ENCODE results near the gene FAM81A. TPM values are rescaled to one million over a fixed set of nuclear protein-coding genes. Genes with fewer than 3 reads are reported as not detected.
"Not testable (repeated sequence)": the region's sequence is repeated elsewhere in the genome, so short reads cannot be mapped to it uniquely, and the experiment has no call there.

Gene FAM81A
- total RNA-seq, 2 experiments from 2014 or later, result 0.64 to 0.79 TPM

DNA sequence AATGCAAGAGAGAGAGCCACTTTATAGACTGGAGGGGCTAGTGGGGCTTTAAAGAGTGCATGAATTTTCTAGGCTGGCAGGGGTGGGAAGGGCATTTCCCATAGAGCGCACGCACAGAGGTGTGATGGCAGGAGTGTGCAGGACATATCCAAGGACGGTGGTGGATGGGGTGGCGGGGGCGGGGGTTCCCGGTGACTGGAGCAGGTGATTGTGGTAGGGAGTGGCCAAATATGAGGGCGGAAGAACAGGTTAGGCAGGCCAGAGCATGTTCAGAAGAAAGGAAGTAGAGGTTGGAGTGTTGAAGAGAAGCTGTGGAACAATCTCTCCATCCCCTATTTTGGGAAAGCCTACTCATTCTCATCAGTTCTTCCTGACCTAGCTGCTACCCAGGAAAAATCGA is 18.1 kb downstream of the FAM81A start:
- H3K36me3 Mint-ChIP-seq (ENCODE audit: low read depth), result no peaks in the 10 kb centered on the region
- no peaks in the 10 kb centered on the region for H3K27me3 Mint-ChIP-seq (ENCODE audit: low read depth)
- intact Hi-C loops (cut with micrococcal nuclease), result no loop called here
- CTCF ChIA-PET, result interaction anchor here (0.5 kb wide), 1 partner anchor 35 kb away, joined by 3 read pairs; no protein-coding TSS in a partner anchor
- DNase-seq, result no peak
- H3K9me3 Mint-ChIP-seq, result no peaks in the 10 kb centered on the region
- H3K27ac Mint-ChIP-seq, result no peak overlapping the region
- H3K4me1 Mint-ChIP-seq (ENCODE audit: low read depth), result no peaks in the 10 kb centered on the region
- H3K4me3 Mint-ChIP-seq, result no peak overlapping the region

DNA sequence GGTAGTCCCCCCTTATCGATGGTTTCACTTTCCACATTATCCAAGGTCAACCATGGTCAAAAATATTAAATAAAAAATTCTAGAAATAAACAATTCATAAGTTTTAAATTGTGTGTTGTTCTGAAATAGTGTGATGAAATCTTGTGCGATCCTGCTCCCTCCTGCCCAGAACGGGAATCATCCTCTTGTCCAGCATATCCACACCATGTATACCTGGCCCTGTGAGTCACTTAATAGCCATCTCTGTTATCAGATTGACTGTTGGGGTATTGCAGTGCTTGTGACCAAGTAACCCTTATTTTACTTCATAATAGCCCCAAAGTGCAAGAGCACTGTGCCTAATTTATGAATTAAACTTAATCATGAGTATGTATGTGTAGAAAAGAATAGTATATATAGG is 19.1 kb downstream of the FAM81A start:
- CTCF ChIA-PET, result no interaction called here
- DNase-seq, result no peak
- no peak overlapping the region for H3K27ac Mint-ChIP-seq
- no peaks in the 10 kb centered on the region for H3K36me3 Mint-ChIP-seq (ENCODE audit: low read depth)
- intact Hi-C loops (cut with micrococcal nuclease), result no loop called here
- H3K4me3 Mint-ChIP-seq, result no peak overlapping the region
- no peaks in the 10 kb centered on the region for H3K27me3 Mint-ChIP-seq (ENCODE audit: low read depth)
- H3K4me1 Mint-ChIP-seq (ENCODE audit: low read depth), result no peaks in the 10 kb centered on the region
- H3K9me3 Mint-ChIP-seq, result peaks cover 3% of the 10 kb centered on the region

DNA sequence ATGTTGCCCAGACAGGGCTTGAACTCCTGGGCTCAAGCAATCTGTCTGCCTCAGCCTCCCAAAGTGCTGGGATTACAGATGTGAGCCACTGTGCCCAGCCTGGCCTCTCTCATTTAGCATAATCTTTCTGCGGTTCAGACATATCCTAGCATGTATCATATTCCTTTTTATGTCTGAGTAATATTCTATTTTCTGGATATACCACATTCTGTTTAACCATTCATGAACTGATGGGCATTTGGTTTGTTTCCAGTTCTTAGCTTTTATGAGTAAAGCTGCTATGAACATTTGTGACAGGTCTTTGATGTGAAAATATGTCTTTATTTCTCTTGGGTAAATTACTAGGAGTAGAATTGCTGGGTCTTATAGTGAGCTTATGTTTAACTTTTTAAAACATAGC is 23.5 kb downstream of the FAM81A start:
- CTCF ChIA-PET, result interaction anchor here (0.6 kb wide), 1 partner anchor 12 kb away, joined by 3 read pairs; no protein-coding TSS in a partner anchor
- Mint-ChIP-seq H3K4me1 (ENCODE audit: low read depth) (no peaks in the 10 kb centered on the region), H3K27me3 (ENCODE audit: low read depth) (peaks cover 3% of the 10 kb centered on the region), H3K9me3 (peaks cover 7% of the 10 kb centered on the region), H3K36me3 (ENCODE audit: low read depth) (no peaks in the 10 kb centered on the region), H3K4me3 (no peak overlapping the region), H3K27ac (no peak overlapping the region)
- intact Hi-C loops (cut with micrococcal nuclease), result no loop called here
- no peak for DNase-seq

DNA sequence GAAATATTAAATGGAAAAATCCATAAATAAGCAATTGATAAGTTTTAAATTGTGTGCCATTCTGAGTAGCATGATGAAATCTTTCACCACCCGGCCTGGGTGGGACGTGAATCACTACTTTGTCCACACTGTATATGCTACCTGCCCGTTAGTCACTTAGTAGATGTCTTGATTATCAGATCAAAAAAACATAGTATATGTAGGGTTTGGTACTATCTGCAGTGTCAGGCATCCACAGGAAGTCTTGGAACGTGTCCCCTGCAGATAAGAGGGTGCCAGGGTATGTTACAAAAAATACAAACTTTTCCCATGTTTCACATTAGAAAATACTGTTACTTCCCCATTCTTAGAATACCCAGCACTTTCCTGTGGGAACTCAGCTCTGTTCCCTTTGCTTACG is 35.2 kb downstream of the FAM81A start:
- intact Hi-C loops (cut with micrococcal nuclease), result no loop called here
- Mint-ChIP-seq H3K27ac (no peak overlapping the region), H3K4me3 (no peak overlapping the region), H3K36me3 (ENCODE audit: low read depth) (no peaks in the 10 kb centered on the region), H3K27me3 (ENCODE audit: low read depth) (peaks cover 2% of the 10 kb centered on the region), H3K9me3 (no peaks in the 10 kb centered on the region), H3K4me1 (ENCODE audit: low read depth) (no peaks in the 10 kb centered on the region)
- CTCF ChIA-PET, result no interaction called here
- no peak for DNase-seq

DNA sequence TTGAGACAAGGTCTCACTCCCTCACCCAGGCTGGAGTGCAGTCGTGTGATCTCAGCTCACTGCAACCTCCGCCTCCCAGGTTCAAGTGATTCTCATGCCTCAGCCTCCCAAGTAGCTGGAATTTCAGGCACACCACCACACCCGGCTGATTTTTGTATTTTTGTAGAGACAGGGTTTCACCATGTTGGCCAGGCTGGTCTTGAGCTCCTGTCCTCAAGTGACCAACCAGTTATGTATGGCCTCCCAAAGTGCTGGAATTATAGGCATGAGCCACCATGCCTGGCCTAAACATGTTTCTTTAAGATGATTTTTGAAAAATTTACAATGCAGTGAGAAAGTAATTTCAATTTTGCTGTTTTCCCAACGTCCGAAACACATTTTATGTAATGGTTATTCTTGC is 37.2 kb downstream of the FAM81A start:
- H3K4me1 Mint-ChIP-seq (ENCODE audit: low read depth); CTCF ChIA-PET; H3K27me3 Mint-ChIP-seq (ENCODE audit: low read depth); DNase-seq; H3K27ac Mint-ChIP-seq; H3K9me3 Mint-ChIP-seq; H3K36me3 Mint-ChIP-seq (ENCODE audit: low read depth); H3K4me3 Mint-ChIP-seq; intact Hi-C loops (cut with micrococcal nuclease): not testable (repeated sequence)

GRCh38 chr15:59484399-59484798 is 46.4 kb downstream of the FAM81A start:
- no peaks in the 10 kb centered on the region for H3K36me3 Mint-ChIP-seq (ENCODE audit: low read depth)
- no peak overlapping the region for H3K27ac Mint-ChIP-seq
- intact Hi-C loops (cut with micrococcal nuclease), result no loop called here
- H3K27me3 Mint-ChIP-seq (ENCODE audit: low read depth), result peaks cover 2% of the 10 kb centered on the region
- CTCF ChIA-PET, result no interaction called here
- no peak overlapping the region for H3K4me3 Mint-ChIP-seq
- DNase-seq, result no peak
- no peaks in the 10 kb centered on the region for H3K4me1 Mint-ChIP-seq (ENCODE audit: low read depth)
- H3K9me3 Mint-ChIP-seq, result peaks cover under 1% of the 10 kb centered on the region

- peaks cover 2% of the 10 kb centered on the region for H3K9me3 Mint-ChIP-seq
- H3K27me3 Mint-ChIP-seq (ENCODE audit: low read depth), result no peaks in the 10 kb centered on the region
- H3K27ac Mint-ChIP-seq, result no peak overlapping the region
- H3K4me1 Mint-ChIP-seq (ENCODE audit: low read depth), result no peaks in the 10 kb centered on the region
- no peaks in the 10 kb centered on the region for H3K36me3 Mint-ChIP-seq (ENCODE audit: low read depth)
- no peak overlapping the region for H3K4me3 Mint-ChIP-seq
- DNase-seq, result no peak
- CTCF ChIA-PET, result no interaction called here
- intact Hi-C loops (cut with micrococcal nuclease), result no loop called here
These were observed 47.0 kb downstream of the FAM81A start for GRCh38 chr15:59485036-59485435.

DNA sequence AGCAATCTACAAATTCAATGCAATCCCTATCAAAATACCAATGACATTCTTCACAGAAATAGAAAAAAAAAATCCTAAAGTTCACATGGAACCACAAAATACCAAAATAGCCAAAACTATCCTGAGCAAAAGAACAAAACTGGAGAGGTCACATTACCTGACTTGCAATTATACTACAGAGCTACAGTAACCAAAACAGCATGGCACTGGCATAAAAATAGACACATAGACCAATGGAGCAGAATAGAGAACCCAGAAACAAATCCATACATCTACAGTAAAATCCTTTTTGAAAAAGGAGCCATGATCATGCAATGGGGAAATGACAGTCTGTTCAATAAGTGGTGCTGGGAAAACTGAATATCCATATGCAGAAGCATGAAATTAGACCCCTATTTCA is 51.5 kb downstream of the FAM81A start:
- DNase-seq; intact Hi-C loops (cut with micrococcal nuclease); H3K4me3 Mint-ChIP-seq; H3K36me3 Mint-ChIP-seq (ENCODE audit: low read depth); H3K4me1 Mint-ChIP-seq (ENCODE audit: low read depth); H3K27me3 Mint-ChIP-seq (ENCODE audit: low read depth); H3K9me3 Mint-ChIP-seq; H3K27ac Mint-ChIP-seq: not testable (repeated sequence)
- CTCF ChIA-PET, result interaction anchor here (0.6 kb wide), 2 partner anchors 189 to 260 kb away, joined by 3 read pairs; no protein-coding TSS in a partner anchor

DNA sequence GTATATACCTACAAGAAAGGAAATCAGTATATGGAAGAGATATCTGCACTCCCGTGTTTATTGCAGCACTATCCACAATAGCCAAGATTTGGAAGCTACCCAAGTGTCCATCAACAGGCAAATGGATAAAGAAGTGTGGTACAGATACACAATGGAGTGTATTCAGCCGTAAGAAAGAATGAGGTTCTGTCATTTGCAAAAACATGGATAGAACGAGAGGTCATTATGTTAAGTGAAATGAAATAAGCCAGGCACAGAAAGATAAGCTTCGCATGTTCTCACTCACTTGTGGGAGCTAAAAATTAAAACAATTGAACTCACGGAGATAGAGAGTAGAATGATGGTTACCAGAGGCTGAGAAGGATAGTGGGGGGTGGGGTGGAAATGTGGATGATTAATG is 53.1 kb downstream of the FAM81A start:
- no peak for DNase-seq
- Mint-ChIP-seq H3K9me3 (peaks cover 2% of the 10 kb centered on the region), H3K4me3 (no peak overlapping the region), H3K36me3 (ENCODE audit: low read depth) (no peaks in the 10 kb centered on the region), H3K27ac (no peak overlapping the region), H3K4me1 (ENCODE audit: low read depth) (peaks cover 2% of the 10 kb centered on the region), H3K27me3 (ENCODE audit: low read depth) (no peaks in the 10 kb centered on the region)
- CTCF ChIA-PET, result interaction anchor here (0.7 to 5.1 kb wide), 6 partner anchors 8 to 506 kb away, joined by 3 to 21 read pairs (median 3); no protein-coding TSS in a partner anchor
- intact Hi-C loops (cut with micrococcal nuclease), result loop anchor here (5.0 kb wide), 1 partner anchor 329 kb away; no protein-coding TSS in a partner anchor

DNA sequence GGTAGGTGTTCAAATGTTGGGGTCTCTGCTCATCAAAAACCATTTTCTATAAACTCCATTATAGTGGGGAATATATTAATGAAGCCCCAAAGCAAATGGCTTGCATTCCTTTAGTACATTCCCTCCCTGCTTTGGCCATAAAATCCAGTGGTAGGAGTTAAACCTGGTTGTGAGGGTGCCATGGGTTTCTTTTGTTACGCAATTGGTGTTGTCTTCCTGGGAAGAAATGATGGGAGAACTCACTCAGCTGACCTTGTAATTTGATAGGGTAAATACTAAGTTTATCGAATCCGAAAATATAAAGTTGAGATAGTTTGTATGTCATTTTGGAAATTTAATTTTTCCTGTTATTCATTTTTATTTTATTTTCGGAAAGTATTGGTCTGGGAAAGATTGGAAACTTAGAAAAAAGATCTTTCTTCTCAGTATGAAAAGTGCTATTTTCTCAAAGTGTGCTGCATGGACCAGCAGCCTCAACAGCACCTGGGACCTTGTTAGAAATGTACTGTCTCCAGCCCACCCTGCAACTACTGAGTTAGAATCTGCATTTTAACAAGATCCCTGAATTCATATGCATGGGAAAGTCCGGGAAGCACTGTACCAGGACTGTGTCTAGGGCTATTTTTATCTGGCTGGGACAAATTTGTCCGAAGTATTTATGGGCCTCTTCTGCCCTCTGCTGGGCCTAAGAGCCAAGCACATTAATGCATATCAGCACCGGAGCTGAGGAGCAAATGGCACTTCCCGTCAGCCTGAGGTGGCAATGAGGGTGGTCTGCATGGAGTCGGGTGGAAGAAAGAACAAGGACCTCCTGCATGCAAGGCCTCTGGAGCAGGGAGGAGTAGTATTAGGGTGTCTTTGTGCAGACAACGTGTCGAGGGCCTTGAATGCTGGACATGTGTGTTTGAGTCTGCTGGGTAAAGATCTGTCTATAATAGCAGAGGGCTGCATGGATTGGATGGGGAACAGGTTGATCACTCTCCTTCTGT is 54.7 kb downstream of the FAM81A start:
- no peak overlapping the region for H3K27ac Mint-ChIP-seq
- intact Hi-C loops (cut with micrococcal nuclease), result loop anchor here (1.0 to 5.0 kb wide), 5 partner anchors 245 to 535 kb away; no protein-coding TSS in a partner anchor
- no peak overlapping the region for H3K4me3 Mint-ChIP-seq
- peaks cover 2% of the 10 kb centered on the region for H3K4me1 Mint-ChIP-seq (ENCODE audit: low read depth)
- no peaks in the 10 kb centered on the region for H3K36me3 Mint-ChIP-seq (ENCODE audit: low read depth)
- CTCF ChIA-PET, result interaction anchor here (0.5 to 5.1 kb wide), 13 partner anchors 9 to 534 kb away, joined by 3 to 21 read pairs (median 4); no protein-coding TSS in a partner anchor
- peak; percentile 64 for DNase-seq
- peaks cover 2% of the 10 kb centered on the region for H3K9me3 Mint-ChIP-seq
- no peaks in the 10 kb centered on the region for H3K27me3 Mint-ChIP-seq (ENCODE audit: low read depth)

DNA sequence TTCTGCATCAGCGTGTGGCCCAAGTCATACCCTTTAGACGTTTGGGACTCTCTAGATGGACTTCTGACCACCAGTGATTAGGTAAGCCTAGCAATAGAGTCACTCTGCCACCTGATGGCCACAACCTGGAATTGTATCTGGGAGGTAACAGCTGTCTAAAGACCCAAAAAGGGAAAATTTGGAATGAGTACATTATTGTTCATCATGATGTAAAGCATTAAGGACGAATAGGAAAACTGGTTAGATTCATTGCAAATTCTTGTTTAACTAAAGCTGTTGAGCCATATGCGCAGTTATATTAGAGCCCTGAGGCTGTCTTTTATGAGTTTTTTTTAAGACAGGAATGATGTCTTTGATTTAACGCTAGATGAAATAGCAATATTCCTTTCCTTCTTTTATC is 63.6 kb downstream of the FAM81A start:
- H3K4me3 Mint-ChIP-seq, result no peak overlapping the region
- H3K36me3 Mint-ChIP-seq (ENCODE audit: low read depth), result no peaks in the 10 kb centered on the region
- H3K9me3 Mint-ChIP-seq, result no peaks in the 10 kb centered on the region
- H3K27ac Mint-ChIP-seq, result no peak overlapping the region
- no peaks in the 10 kb centered on the region for H3K4me1 Mint-ChIP-seq (ENCODE audit: low read depth)
- intact Hi-C loops (cut with micrococcal nuclease), result no loop called here
- CTCF ChIA-PET, result interaction anchor here (0.7 to 1.4 kb wide), 5 partner anchors 9 to 545 kb away, joined by 3 to 4 read pairs (median 4); no protein-coding TSS in a partner anchor
- H3K27me3 Mint-ChIP-seq (ENCODE audit: low read depth), result no peaks in the 10 kb centered on the region
- peak; percentile 36 for DNase-seq

- CTCF ChIA-PET, result interaction anchor here (0.6 to 2.9 kb wide), 5 partner anchors 8 to 341 kb away, joined by 3 to 20 read pairs (median 4); no protein-coding TSS in a partner anchor
- no peaks in the 10 kb centered on the region for H3K27me3 Mint-ChIP-seq (ENCODE audit: low read depth)
- intact Hi-C loops (cut with micrococcal nuclease), result no loop called here
- no peak overlapping the region for H3K27ac Mint-ChIP-seq
- H3K36me3 Mint-ChIP-seq (ENCODE audit: low read depth), result no peaks in the 10 kb centered on the region
- no peak overlapping the region for H3K4me3 Mint-ChIP-seq
- DNase-seq, result no peak
- peaks cover 4% of the 10 kb centered on the region for H3K4me1 Mint-ChIP-seq (ENCODE audit: low read depth)
- no peaks in the 10 kb centered on the region for H3K9me3 Mint-ChIP-seq
These were observed 77.2 kb downstream of the FAM81A start for GRCh38 chr15:59515190-59515589.
